ENCODE measurements around the gene ME3.
"Not testable (repeated sequence)": the region's sequence is repeated elsewhere in the genome, so short reads cannot be mapped to it uniquely, and the experiment has no call there.

The ME3 gene

DNA sequence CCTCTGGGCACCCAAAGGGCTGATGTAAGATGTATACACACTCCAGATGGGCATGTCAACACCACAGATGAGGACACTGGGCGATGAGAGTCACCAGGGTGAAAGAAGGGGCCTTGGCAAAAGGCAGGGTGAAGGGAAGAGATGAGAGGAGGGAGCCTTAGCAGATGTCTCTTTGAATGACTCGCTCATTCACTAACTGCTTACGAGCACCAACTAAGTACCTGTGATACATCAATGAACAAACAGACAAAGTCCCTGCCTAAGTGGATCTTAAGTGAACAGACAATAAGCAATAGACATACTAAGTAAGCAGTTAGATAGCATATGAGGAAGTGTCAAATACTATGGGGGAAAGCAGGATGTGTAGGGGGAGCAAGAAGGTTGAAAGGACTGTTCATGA is 7.5 kb downstream of the ME3 start:
- no peak for DNase-seq

DNA sequence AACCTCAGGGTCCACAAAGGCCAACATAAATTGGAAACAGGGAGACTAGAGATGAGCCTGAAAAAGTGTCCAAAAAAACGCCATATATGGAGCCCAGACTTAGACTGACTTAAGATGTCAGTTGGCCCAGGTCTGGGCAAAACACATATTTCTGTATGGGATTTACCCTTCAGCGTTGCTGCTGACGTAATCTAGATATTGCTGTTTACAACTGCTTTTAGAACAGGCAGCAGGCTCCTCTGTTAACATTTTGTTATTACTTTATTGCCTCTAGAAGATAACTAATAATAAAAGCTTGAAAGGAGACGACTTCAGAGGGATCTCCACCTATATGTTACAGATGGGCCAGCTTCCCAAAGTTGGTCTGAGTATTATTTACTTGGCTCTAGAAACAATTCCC is 8.7 kb downstream of the ME3 start:
- no peak for DNase-seq

DNA sequence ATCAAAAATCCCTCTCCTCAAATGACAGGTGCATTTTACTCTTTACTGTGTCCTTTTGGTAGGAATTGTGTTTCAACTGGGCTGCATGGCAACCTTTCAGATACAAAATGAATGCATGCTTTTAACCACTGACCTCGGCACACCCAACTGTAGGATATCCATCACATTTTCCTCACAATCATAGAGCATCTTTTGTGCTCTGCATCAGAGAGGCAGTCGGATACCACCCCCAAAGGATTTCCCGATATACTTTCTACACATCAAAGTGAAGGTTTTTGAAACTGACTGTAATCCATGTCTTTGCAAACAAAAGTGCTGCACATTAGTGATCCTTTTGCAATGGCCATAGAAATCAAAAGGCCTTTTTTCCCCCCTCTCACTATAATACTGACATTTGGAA is 9.1 kb downstream of the ME3 start:
- DNase-seq = no peak

DNA sequence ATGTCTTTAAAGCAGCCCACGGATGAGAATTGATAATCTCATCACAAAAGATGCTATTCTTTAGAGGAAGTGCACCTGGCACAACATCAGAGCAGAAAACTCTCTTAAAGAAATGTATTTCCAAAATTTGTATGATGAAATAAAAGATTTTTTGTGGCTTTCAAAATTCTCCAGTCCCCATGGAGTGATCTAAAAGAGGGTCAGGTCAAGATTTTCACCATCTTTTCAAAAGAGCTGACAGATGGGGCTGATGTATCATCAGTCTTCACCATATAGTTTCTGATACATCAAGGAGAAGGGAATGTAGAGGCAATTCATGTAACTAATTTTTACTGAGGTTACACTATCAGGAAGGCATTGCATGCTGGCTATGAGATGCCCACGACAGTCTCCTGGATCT is 11.7 kb downstream of the ME3 start:
- no peak for DNase-seq

DNA sequence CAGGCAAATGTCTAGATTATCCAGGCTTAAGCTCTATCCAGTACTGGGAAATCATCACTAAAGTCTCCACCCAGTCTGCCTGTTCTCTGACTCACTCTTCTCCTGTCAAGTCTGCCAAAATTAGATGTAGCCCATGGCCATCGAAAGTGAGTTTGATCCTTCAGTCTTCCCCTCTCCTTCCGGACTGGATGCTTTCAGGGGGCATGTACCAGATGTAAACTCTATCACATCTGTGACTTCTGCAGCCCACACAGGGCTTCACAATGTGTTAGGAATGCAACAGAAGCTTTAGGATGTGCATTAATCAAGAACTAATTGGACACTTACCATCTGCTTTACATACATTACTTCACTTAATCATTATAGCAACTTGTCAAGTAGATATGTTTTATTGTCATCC is 12.3 kb downstream of the ME3 start:
- DNase-seq = no peak

DNA sequence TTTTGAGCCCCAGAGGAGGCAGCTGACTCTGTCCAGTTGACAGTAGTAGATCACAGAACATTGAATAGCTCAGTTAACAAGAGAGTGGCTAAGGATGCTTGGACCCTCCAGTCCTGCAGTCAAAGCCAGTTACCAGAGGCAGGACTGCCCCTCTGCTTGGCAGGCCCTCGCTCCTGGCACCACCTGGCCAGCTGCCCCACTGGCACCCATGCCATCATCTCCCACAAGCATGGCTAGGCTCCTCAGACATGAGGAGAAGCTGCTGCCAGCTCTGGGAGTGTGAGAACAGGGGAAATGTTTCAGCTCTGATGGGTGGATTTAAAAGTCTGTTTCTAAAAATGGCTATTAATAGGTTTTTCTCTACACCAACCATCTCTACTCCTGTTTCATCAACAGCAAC is 13.9 kb downstream of the ME3 start:
- DNase-seq = no peak

DNA sequence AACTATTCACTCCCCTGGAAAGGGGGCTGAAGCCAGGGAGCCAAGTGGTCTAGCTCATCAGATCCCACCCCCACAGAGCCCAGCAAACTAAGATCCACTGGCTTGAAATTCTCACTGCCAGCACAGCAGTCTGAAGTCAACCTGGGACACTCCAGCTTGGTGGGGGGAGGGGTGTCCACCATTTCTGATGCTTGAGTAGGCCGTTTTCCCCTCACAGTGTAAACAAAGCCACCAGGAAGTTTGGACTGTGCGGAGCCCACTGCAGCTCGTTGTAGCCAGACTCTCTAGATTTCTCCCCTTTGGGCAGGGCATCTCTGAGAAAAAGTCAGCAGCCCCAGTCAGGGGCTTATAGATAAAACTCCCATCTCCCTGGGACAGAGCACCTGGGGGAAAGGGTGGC is 27.2 kb downstream of the ME3 start:
- DNase-seq = not testable (repeated sequence)

DNA sequence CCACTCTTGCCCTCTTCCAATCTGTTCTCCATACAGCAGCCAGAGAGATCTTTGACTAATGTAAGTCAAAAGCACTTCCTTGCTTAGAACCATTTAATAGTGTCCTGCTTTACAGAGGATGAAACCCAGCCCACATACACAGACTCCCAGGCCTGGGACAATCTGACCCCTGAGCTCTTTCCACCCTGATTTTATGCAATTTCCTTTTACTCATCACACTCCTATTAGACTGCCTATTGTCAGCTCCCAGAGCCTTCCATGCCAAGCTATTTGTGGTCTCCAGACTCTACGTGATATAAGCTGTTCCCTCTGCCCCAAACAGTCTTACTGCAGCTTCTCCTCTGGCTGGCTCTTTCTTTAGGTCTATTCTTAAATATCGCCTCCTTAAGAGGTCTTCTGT is 28.1 kb downstream of the ME3 start:
- DNase-seq = no peak

DNA sequence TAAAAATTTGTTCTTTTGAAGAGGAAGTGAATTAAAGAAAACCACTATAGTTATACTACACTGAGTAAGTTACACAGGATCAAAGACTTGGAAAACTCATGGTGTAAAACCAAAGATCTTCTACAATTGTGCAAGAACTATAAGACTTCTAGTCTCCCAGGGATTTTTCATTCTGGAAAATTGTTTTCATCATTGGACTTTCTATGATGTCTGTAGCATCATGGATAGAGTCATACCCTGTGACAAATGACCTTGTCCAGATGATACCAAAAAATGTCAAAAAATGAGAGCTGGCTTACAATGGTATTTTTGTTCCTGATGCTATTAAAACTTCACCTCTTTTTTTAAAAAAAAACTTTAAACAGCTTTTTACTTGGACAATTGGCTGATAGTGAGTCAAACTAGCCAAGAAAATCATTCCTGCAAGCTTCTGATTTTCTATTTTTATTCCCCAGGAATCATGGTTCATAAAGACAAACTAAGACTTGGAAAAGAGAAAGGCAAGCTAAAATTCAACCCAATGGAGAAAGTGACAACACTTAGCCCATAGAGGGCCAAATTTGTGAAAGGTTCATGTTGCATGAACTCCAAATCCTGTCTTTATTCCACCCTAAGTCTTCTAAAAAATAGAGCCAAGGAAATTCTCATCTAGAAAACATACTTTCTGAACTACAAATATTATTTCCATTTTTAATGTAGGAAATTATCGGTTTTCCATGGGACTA is 30.7 kb downstream of the ME3 start:
- DNase-seq = no peak

DNA sequence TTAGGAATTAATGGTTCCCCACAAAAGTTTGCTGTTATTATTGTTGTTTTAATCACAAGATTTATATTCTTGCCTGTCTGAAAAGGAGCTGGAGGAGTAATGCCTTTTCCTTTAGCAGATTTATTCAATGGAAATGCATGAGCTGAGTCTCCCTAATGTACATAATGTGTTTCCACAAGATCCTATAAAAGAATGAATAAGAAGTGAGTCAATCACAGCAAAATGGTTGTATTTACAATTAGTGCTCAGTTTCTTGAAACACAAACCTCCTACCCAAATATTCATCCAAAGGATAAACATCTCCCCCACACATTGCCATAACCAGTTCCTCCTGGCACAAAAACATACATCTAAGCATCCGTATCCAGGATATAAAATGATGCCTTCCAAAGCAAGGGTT is 33.3 kb downstream of the ME3 start:
- no peak for DNase-seq

DNA sequence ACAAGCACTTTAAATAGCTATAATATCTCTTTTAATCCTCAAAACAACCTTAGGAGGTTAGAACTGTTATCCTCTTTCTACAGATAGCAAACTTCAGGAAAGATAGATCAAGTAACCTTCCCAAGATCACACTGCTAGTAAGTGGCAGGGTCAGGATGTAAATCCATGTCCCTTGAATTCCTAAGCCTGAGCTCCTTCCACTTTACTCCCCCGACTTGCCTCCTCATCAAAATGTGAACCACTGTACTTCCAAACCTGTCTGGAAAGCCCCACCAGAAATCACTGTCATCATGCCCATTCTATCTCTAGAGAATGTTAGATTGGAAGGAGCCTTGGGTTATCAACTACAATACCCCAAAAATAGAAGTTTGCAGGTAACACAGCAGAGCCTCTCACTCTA is 33.7 kb downstream of the ME3 start:
- DNase-seq = no peak

DNA sequence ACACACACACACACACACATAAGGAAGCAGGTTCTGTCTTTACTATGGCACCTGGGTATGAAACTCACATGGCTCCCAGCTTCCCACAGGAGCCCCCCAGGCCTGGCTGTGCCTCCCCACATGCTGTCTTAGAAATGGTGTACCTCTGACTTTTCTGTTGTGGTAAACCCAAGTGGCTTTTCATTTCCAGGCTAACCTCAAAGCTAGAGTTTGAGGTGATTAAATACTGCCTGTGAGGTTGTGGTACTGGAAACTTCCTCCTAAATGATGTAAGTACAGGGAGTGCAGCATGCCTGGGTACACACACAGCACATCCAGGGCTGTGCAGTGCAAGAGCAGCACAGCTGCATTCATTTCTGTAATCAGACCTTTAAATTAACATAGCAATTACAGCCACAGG is 34.4 kb downstream of the ME3 start:
- DNase-seq = no peak

DNA sequence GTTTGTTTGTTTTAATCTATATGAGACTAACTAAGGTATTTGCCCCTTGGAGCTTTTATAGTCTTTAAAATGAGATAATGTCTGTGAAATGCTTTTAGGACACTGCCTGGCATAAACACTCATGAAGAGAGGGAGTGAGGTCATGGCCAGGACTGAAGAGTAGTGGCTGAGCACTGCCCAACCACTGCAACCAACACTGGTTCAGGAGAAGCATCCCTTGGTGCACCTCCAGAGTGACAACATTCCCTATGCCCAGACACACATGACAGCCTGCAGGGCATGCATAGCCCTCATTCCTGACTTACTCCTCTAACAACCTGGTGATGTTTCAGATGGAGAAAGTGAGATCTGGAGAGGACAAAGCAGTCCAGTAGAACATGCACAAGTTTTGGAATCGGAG is 36.1 kb downstream of the ME3 start:
- DNase-seq = no peak

DNA sequence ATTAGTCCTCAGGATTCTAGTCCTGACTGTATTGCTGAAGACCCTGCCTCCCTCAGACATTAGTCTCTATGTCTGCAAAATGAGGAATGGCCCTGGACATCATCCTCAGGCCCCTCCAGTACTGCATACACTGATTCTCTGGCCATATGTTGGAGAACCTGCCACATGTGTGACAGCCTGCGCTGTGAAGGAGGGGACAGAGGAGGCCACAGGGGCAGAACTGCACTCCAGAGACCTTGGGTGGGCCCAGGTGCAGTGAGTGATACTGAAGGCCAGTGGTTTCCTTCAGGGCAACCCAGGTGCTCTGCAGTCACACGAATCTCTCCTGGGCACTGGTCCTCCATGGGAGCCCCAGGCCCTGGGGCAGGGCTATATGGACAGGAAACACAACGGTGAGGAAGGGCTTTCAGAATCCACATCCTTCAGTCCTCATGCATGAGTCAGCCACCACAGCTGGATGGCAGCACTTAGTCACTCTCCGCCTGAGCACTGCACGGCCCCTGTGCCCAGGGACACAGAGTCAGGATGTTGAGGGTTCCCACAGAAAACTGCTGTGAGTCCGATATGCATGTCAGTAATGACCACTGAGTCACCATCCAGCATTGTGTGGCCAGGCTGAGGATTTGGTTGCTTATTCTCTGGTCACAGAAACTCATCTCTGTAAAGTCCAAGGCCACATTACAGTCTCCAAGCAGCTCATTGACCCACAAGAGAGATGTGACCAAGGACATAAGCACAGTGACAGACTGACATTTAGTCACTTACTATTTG is 39.7 kb downstream of the ME3 start:
- DNase-seq = peak in 1 of 56 donors; percentile 11

DNA sequence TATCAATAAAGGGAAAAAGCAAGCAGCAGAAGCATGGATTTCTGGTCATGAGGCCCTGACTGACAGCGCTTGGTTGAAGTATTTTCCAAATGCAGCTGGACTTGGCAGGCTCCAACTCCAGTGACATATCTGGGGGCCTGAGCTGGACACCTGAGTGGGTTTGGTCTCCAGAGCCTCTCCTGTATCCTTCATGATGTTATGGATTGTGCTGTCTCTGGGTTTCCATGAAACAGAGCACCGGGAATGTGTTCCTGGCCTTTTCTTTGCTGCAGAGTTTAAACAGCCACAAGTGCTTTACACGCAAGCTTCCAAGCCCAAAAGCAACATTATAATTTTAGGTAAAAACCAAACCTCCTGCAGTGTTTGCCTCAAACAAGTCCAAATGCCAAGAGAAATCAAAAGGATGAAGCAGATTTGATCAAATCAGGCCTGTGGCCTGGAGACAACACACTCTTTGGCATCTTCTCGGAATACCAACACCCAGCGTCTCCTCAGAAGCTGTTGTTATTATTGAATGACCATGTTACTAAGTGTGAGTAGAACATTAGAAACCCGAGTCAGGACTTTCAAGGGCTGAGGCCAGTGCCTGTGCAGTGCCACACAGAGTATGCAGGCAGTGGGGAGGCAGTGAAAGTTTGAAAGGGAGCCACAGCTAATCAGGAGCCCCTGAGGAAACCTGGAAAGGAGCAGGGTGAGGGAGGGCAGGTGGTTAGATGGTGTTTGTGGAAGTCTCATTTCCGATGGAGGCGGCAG is 42.0 kb downstream of the ME3 start:
- DNase-seq = no peak

DNA sequence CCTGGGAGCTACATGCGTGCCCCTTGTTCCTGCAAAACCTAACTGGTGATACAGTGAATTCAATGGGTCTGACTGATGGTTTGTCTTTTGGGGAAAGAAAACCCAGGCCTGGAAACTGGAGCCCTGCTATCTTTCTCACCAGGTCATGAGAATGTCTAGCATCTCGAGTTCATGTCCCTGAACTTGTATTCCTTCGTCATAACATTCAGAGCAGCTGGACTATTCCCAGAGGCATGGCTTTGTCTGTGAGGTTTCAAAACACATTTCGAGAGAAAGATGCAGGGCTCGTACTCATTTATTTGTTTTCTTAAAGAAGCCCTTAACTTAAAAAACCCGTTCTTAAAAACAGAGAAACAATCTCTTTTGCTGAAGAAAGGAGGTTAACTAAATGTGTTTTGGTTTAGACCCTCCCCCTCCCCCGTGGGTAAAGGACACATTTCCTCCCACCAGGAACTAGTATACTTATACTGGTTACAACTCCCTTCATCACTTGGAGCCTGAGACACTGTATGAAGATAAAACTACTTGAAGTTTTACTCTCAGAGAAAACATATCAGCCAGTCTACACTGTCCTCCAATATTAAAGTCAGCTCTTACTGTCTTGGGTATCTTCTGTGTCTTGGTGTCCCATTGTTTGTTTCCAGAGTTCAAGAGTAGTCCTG is 43.2 kb downstream of the ME3 start:
- no peak for DNase-seq

DNA sequence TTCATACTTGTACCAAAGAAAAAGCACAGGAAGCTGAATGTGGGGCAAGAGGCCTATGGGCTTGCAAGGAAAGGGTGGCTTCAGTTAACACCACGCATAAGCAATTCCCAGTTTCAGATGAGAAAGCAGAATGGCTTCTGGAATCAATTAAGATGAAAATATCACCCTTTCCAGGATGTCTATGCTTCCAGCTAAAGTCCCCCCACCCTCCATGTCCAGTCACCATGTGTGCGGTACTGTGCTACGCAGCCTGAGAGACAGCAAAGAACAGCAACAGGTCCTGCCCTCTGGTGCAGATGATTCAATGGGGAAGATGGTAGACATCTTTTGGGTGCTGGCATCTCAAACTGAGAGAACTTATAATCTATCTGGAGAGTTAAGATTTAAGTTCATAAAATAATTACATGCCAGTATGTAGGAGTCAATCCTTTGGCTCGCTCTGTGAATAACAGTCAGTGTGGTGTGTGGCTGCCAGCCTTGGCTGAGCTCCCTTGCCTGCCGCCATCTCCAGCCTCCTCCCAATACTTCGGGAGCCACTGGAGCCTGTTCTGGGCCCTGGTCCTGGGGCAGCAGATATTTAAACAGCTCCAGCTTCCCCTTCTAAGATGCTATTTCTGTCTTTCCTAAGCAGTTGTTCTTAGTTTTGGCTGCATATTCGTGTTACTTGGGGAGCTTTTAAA is 44.5 kb downstream of the ME3 start:
- DNase-seq = peak in 3 of 56 donors; percentile 3 to 9 (median 5)

DNA sequence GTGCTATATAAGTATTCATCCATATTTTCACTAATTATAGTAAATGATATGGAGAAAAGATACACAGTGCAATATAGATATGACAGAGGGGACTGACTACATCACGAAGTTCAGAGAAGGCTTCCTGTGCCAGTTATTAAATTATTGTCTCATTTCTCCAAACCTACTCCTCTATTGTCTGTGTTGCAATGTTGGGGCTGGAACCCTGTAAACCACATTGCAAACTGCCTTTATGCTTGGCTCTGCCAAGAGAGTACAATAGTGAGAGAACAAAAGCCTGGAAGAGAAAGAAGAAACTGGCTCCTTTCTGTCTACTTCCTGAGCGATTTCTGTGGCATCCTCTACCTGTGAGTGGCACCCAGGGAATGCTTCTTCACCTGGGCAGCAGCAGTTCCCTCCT is 46.4 kb downstream of the ME3 start:
- DNase-seq = no peak

DNA sequence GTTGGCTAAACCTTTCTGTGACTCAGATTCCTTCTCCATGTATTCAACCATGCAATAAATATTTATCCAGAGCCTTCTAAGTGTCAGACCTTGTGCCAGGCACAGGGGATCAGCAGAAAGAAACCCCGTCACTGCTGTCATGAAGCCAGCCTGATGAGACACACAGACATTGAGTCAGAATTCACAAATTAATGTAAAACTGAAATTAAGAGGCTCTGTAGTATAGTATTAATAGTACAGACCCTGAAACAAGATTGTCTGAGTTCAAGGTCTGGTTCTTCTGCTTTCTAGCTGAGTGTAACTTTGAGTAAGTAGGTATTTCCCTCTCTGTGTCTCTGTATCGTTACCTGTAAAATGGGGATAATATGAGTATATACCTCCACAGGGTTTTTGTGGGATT is 46.9 kb downstream of the ME3 start:
- DNase-seq = no peak

DNA sequence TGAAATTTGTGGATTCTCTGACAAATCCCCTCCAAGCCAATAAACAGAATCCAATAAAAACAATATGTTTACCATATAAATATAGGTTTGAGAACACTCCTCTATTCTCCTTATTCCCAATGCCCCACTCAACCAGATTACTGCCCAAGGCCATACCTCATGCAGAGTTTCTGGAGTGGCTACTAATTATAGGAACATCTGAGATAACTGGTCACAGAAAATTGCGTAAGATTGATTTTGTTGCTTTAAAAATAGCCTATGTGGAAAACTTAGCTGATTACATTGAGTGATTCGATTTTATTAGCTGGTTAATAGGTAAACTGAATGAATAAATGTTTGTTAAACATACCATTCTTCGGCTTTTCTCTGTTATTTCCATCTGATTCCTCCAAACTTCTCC is 48.0 kb downstream of the ME3 start:
- no peak for DNase-seq

DNA sequence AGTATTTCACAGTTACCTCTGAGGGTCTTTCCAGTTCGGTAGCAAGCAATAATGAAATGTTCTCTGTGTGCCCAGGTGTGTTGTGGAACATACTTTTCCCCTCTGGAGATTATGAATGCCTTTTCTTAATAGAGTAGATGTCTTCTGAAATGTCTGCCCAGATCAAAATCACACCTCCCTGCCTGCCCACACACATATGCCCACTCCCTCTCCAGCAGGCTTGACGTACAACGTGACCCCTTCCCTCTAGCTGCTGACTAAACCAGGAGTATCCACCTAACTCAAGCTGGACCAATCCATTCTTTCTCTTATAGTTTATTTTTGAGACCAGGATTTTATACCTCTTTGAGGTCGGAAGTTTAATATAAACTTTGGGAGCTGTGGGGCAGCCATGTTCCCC is 48.7 kb downstream of the ME3 start:
- no peak for DNase-seq
